OCI-LY7 (cell line): Measurements from ENCODE around the gene RPRD2. TPM values are rescaled to one million over a fixed set of nuclear protein-coding genes. Genes with fewer than 3 reads are reported as not detected.
"Not testable (repeated sequence)": the region's sequence is repeated elsewhere in the genome, so short reads cannot be mapped to it uniquely, and the experiment has no call there.

Experiments used
- Bru-seq: library from RNA; stranded (reverse); fragments of 400-500 nt; gene quantifications from one replicate; lab custom pipeline; 2021; lab: Mats Ljungman, UMichigan
- BruChase-seq, 2 experiments: library from RNA; stranded (reverse); fragments of 400-500 nt; gene quantifications; one replicate each; lab custom pipeline; 2021; lab: Mats Ljungman, UMichigan
- BruUV-seq: library from RNA; stranded (reverse); fragments of 400-500 nt; replicated peaks from 2 replicates; lab custom pipeline; 2021; lab: Mats Ljungman, UMichigan
- CTCF ChIA-PET: fragments of 300-600 bp; sonication (Branson Sonifier 250); formaldehyde crosslinking; loops from one replicate; lab custom pipeline; 2022; ENCODE audit warnings: antibody characterized with exemption; ENCODE audit not compliant: unreplicated experiment; lab: Charles Lee
- POLR2A ChIA-PET: fragments of 300-600 bp; sonication (Branson Sonifier 250); formaldehyde crosslinking; loops from one replicate; lab custom pipeline; 2022; ENCODE audit warnings: antibody characterized with exemption; lab: Charles Lee
- DNase-seq: peaks from one replicate; pipeline ENCODE4 v3.0.0-alpha.2; 2015; ENCODE audit warnings: low spot score
- H2AFZ ChIP-seq: fragments of 200-600 bp; sonication (generic), shearing (Covaris generic); 2 replicates; pipeline ENCODE4 v1.6.1; 2014; ENCODE audit warnings: mild to moderate bottlenecking, antibody characterized with exemption, low read length, moderate library complexity
- H3K27ac ChIP-seq: fragments of 200-600 bp; sonication (generic); 2 replicates; pipeline ENCODE4 v1.5.1; 2014; ENCODE audit warnings: mixed run types, low read depth, mild to moderate bottlenecking, moderate library complexity, low read length, inconsistent platforms; ENCODE audit not compliant: poor library complexity, severe bottlenecking
- H3K36me3 ChIP-seq: fragments of 200-600 bp; sonication (generic); 2 replicates; pipeline ENCODE4 v1.6.1; 2014; ENCODE audit warnings: mild to moderate bottlenecking, antibody characterized with exemption, low read length, moderate library complexity, mixed read lengths; ENCODE audit not compliant: insufficient read depth
- H3K4me1 ChIP-seq: fragments of 200-600 bp; sonication (generic); 2 replicates; pipeline ENCODE4 v1.5.1; 2014; ENCODE audit warnings: mild to moderate bottlenecking, low read length; ENCODE audit not compliant: insufficient read depth, poor library complexity, severe bottlenecking
- H3K4me2 ChIP-seq: fragments of 200-600 bp; sonication (generic); 2 replicates; pipeline ENCODE4 v1.6.1; 2014; ENCODE audit warnings: mild to moderate bottlenecking, low read length
- H3K4me3 ChIP-seq: fragments of 200-600 bp; sonication (generic); 2 replicates; pipeline ENCODE4 v1.5.1; 2014; ENCODE audit warnings: mild to moderate bottlenecking, low read depth, low read length; ENCODE audit not compliant: poor library complexity, severe bottlenecking
- H3K79me2 ChIP-seq: fragments of 200-600 bp; sonication (generic); 2 replicates; pipeline ENCODE4 v1.6.1; 2016; ENCODE audit warnings: low read depth, mild to moderate bottlenecking, low read length, moderate library complexity, mixed read lengths; ENCODE audit not compliant: insufficient read depth
- H3K9me2 ChIP-seq: fragments of 200-600 bp; sonication (generic); 2 replicates; pipeline ENCODE4 v1.6.1; 2016; ENCODE audit warnings: mild to moderate bottlenecking, low read length, mixed read lengths; ENCODE audit not compliant: insufficient read depth
- H3K9me3 ChIP-seq: fragments of 200-600 bp; sonication (generic); 2 replicates; pipeline ENCODE4 v1.6.1; 2014; ENCODE audit warnings: mild to moderate bottlenecking, mixed run types, low read length, mixed read lengths
- H4K20me1 ChIP-seq: fragments of 200-600 bp; sonication (generic); 2 replicates; pipeline ENCODE4 v1.6.1; 2014; ENCODE audit warnings: mild to moderate bottlenecking, antibody characterized with exemption, low read length, moderate library complexity, mixed read lengths; ENCODE audit not compliant: insufficient read depth
- CTCF ChIP-seq: fragments of 200-600 bp; sonication (generic); conservative IDR thresholded peaks from 2 replicates; pipeline ENCODE4 v1.5.1; 2014; ENCODE audit warnings: mild to moderate bottlenecking, antibody characterized with exemption, low read length, moderate library complexity, mixed read lengths
- EZH2phosphoT487 ChIP-seq: fragments of 200-600 bp; sonication (generic); IDR thresholded peaks from 2 replicates; pipeline ENCODE4 v1.6.1; 2018; ENCODE audit warnings: low read depth, borderline replicate concordance, mild to moderate bottlenecking, mixed run types, antibody characterized with exemption, low read length, moderate library complexity, mixed read lengths
- intact Hi-C: fragments of 100-400 bp; cut with micrococcal nuclease; formaldehyde crosslinking; loops from one replicate; pipeline ENCODE4 v1.10.0; 2022; ENCODE audit not compliant: unreplicated experiment
- long read RNA-seq: library from polyadenylated mRNA; stranded (forward); transcript quantifications from one replicate; pipeline ENCODE4 v2.0.0, GENCODE V29; 2022
- total RNA-seq, 2 experiments: library from RNA; depleted of rRNA in 1 of 2; stranded (reverse); fragments of >200 nt in 1 of 2; shearing (Covaris generic) in 1 of 2; gene quantifications; 2 replicates each; pipeline ENCODE4 v1.2.3, GENCODE V29; 2014 to 2022

Gene RPRD2
- total RNA-seq (2014; rRNA removed; shearing (Covaris generic)) (12.7 and 17.0 TPM in 2 replicates), total RNA-seq (2022) (38.6 and 39.7 TPM in 2 replicates), Bru-seq, nascent RNA (percentile 89 among the genes with signal in this experiment), BruChase-seq, experiment 1, labeled RNA remaining after a 6-hour chase (percentile 86 among the genes with signal in this experiment), BruChase-seq, experiment 2, labeled RNA remaining after a 2-hour chase (percentile 85 among the genes with signal in this experiment)
- long read RNA-seq, full-length matches to known transcripts, result 17 of 50 reads
- long read RNA-seq, partial matches to known transcripts, result 0 of 50 reads
- long read RNA-seq, other reads (novel, unspliced or antisense), result 33 of 50 reads

- peak; percentile 100 for DNase-seq
- Histone ChIP-seq H3K79me2 (peaks cover 46% of the 10 kb centered on the region), H3K36me3 (peaks cover 14% of the 10 kb centered on the region), H3K4me2 (peak within 1 kb of the TSS; percentile 86), H3K9me3 (no peaks in the 10 kb centered on the region), H2AFZ (peak within 1 kb of the TSS; percentile 65; the same call in 1 of the 2 replicates), H3K4me3 (peak within 1 kb of the TSS; percentile 92), H3K4me1 (peaks cover 11% of the 10 kb centered on the region), H3K9me2 (no peaks in the 10 kb centered on the region), H4K20me1 (peaks cover 10% of the 10 kb centered on the region; the same call in 1 of the 2 replicates), H3K27ac (peak within 1 kb of the TSS; percentile 93)
- no peak for TF ChIP-seq CTCF
- no peak for TF ChIP-seq EZH2phosphoT487
- POLR2A ChIA-PET, result interaction anchor here (0.6 to 1.3 kb wide), 8 partner anchors 8 to 610 kb away, joined by 3 to 6 read pairs (median 3); no protein-coding TSS in a partner anchor
- intact Hi-C loops, result loop anchor here (10.0 kb wide), 1 partner anchor 201 kb away; no protein-coding TSS in a partner anchor
- CTCF ChIA-PET, result interaction anchor here (0.6 kb wide), 1 partner anchor 148 kb away, joined by 3 read pairs; no protein-coding TSS in a partner anchor
- no TSS peak for BruUV-seq
Observed at GRCh38 chr1:150363426-150364230, at the start of gene RPRD2. Gene RPRD2, plus strand, starts transcription at chr1:150364147. Its CDS starts 568 bp downstream, at chr1:150364715.

- H3K9me2 ChIP-seq, BruUV-seq, H3K36me3 ChIP-seq, H3K27ac ChIP-seq, intact Hi-C loops, H3K9me3 ChIP-seq, H2AFZ ChIP-seq, CTCF ChIA-PET, H4K20me1 ChIP-seq, POLR2A ChIA-PET, H3K79me2 ChIP-seq, H3K4me2 ChIP-seq, H3K4me3 ChIP-seq, H3K4me1 ChIP-seq, DNase-seq: not testable (repeated sequence)
Observed at GRCh38 chr1:150314691-150315090, 49.3 kb upstream of the RPRD2 start.

GRCh38 chr1:150320667-150320978 is 43.3 kb upstream of the RPRD2 start:
- Histone ChIP-seq H3K9me3 (no peaks in the 10 kb centered on the region), H3K79me2 (peaks cover 30% of the 10 kb centered on the region), H3K9me2 (no peaks in the 10 kb centered on the region), H2AFZ (peak overlapping the region; percentile 77; the same call in 1 of the 2 replicates), H3K4me2 (peak overlapping the region; percentile 94; the same call in 1 of the 2 replicates), H3K36me3 (peaks cover 17% of the 10 kb centered on the region), H3K27ac (no peak overlapping the region), H4K20me1 (no peaks in the 10 kb centered on the region; the same call in 1 of the 2 replicates), H3K4me1 (peaks cover 14% of the 10 kb centered on the region), H3K4me3 (peak overlapping the region; percentile 90)
- DNase-seq, result no peak
- intact Hi-C loops, result no loop called here
- ChIA-PET POLR2A (interaction anchor here (0.5 to 0.8 kb wide), 3 partner anchors 58 to 614 kb away, joined by 3 to 4 read pairs (median 3); no protein-coding TSS in a partner anchor), CTCF (no interaction called here)
- TF ChIP-seq CTCF (no peak), EZH2phosphoT487 (no peak)
- no TSS peak for BruUV-seq
